HCT116 (cell line): ENCODE measurements around the gene JAG1. TPM values are rescaled to one million over a fixed set of nuclear protein-coding genes. Genes with fewer than 3 reads are reported as not detected.

Experiments
- ATAC-seq: fragments of 200-7000 bp; cut with Tn5 transposase; 2 replicates; pipeline ENCODE4 v1.9.1; 2020; ENCODE audit warnings: mild to moderate bottlenecking, moderate library complexity
- BruUV-seq: library from RNA; stranded (reverse); fragments of 400-500 nt; replicated peaks from 2 replicates; lab custom pipeline; 2021; lab: Mats Ljungman, UMichigan
- CTCF ChIA-PET: fragments of 300-600 bp; sonication (Branson Sonifier 250); formaldehyde crosslinking; loops from one replicate; lab custom pipeline; 2021; ENCODE audit warnings: antibody characterized with exemption; lab: Charles Lee
- POLR2A ChIA-PET: fragments of 300-600, 350-600 bp; sonication (Branson Sonifier 250); formaldehyde crosslinking; loops from one replicate; lab custom pipeline; 2021; ENCODE audit warnings: antibody characterized with exemption; lab: Charles Lee
- RAD21 ChIA-PET, 2 experiments: fragments of 300-600 bp; sonication (Branson Sonifier 250); formaldehyde crosslinking; loops; one replicate each; lab custom pipeline; 2023; ENCODE audit warnings: low total read pairs in 2 of 2; ENCODE audit not compliant: uncharacterized antibody in 2 of 2, unreplicated experiment in 2 of 2, low non-redundant PET in 1 of 2; lab: Charles Lee
- DNase-seq: peaks from one replicate; pipeline ENCODE4 v3.0.0-alpha.2; 2010; ENCODE audit warnings: low read depth, low spot score
- H2AFZ ChIP-seq: fragments of 200-600 bp; shearing (Covaris generic), sonication (generic); 2 replicates; pipeline ENCODE4 v1.6.1; 2017; ENCODE audit warnings: low read depth, mixed run types, mixed read lengths, antibody characterized with exemption, low read length; ENCODE audit not compliant: poor library complexity, severe bottlenecking
- H3K27ac ChIP-seq: 2 replicates; pipeline ENCODE4 v1.5.1; 2012; ENCODE audit warnings: low read depth, low read length
- H3K27me3 ChIP-seq: fragments of 200-600 bp; sonication (generic); 2 replicates; pipeline ENCODE4 v1.6.1; 2016; ENCODE audit warnings: mixed run types, low read length, mixed read lengths; ENCODE audit not compliant: insufficient read depth
- H3K36me3 ChIP-seq, 2 experiments: fragments of 200-500 bp in 1 of 2; fragments of 200-600 bp in 1 of 2; sonication (Bioruptor generic) in 1 of 2; sonication (generic) in 1 of 2; 2 replicates each; pipeline versions ENCODE4 v1.5.1 to v1.6.1; 2014 to 2016; ENCODE audit warnings: low read length in 2 of 2, inconsistent platforms in 1 of 2, mixed read lengths in 1 of 2, mixed run types in 1 of 2; ENCODE audit not compliant: insufficient read depth in 2 of 2, control insufficient read depth in 1 of 2
- H3K4me1 ChIP-seq, 2 experiments: fragments of 200-600 bp in 1 of 2; sonication (generic) in 1 of 2; 2 replicates each; pipeline versions ENCODE4 v1.5.1 to v1.6.1; 2012 to 2017; ENCODE audit warnings: low read length in 2 of 2, inconsistent platforms in 1 of 2, mild to moderate bottlenecking in 1 of 2, mixed read lengths in 1 of 2, mixed run types in 1 of 2, moderate library complexity in 1 of 2; ENCODE audit not compliant: insufficient read depth in 2 of 2, control insufficient read depth in 1 of 2
- H3K4me2 ChIP-seq: fragments of 200-600 bp; sonication (generic); 2 replicates; pipeline ENCODE4 v1.6.1; 2017; ENCODE audit warnings: mixed run types, low read length, mixed read lengths
- H3K4me3 ChIP-seq, 2 experiments: fragments of 200-600 bp in 1 of 2; sonication (generic) in 1 of 2; replicated peaks in 1 of 2; 2 replicates each; pipeline ENCODE4 v1.5.1; 2011 to 2016; ENCODE audit warnings: low read length in 2 of 2, control low read depth in 1 of 2, low read depth in 1 of 2, mild to moderate bottlenecking in 1 of 2, mixed read lengths in 1 of 2, mixed run types in 1 of 2
- H3K79me2 ChIP-seq: fragments of 200-600 bp; sonication (generic); 2 replicates; pipeline ENCODE4 v1.6.1; 2017; ENCODE audit warnings: mild to moderate bottlenecking, mixed run types, low read length, moderate library complexity, mixed read lengths; ENCODE audit not compliant: insufficient read depth
- H3K9ac ChIP-seq: fragments of 200-600 bp; sonication (generic); 2 replicates; pipeline ENCODE4 v1.6.1; 2016; ENCODE audit warnings: low read length, mixed read lengths
- H3K9me2 ChIP-seq: fragments of 200-600 bp; sonication (generic), shearing (Covaris generic); 2 replicates; pipeline ENCODE4 v1.6.1; 2017; ENCODE audit warnings: mixed run types, mild to moderate bottlenecking, moderate library complexity; ENCODE audit not compliant: insufficient read depth
- H3K9me3 ChIP-seq, 2 experiments: fragments of 200-500 bp in 1 of 2; fragments of 200-600 bp in 1 of 2; sonication (Bioruptor generic) in 1 of 2; sonication (generic) in 1 of 2; 2 replicates each; pipeline ENCODE4 v1.6.1; 2014 to 2017; ENCODE audit warnings: low read length in 2 of 2, mixed read lengths in 2 of 2, inconsistent platforms in 1 of 2, low read depth in 1 of 2, mild to moderate bottlenecking in 1 of 2, mixed run types in 1 of 2, moderate library complexity in 1 of 2; ENCODE audit not compliant: control insufficient read depth in 1 of 2, insufficient read depth in 1 of 2
- H4K20me1 ChIP-seq: fragments of 200-600 bp; sonication (generic), shearing (Covaris generic); 2 replicates; pipeline ENCODE4 v1.6.1; 2017; ENCODE audit warnings: mixed run types, mild to moderate bottlenecking, moderate library complexity; ENCODE audit not compliant: insufficient read depth
- CBX3 ChIP-seq: IDR thresholded peaks from 2 replicates; pipeline ENCODE4 v1.6.1; 2012; ENCODE audit warnings: low read depth
- EGR1 ChIP-seq: IDR thresholded peaks from 2 replicates; pipeline ENCODE4 v1.6.1; 2012; ENCODE audit warnings: low read depth
- ELF1 ChIP-seq: IDR thresholded peaks from 2 replicates; pipeline ENCODE4 v1.6.1; 2012; ENCODE audit warnings: low read depth, borderline replicate concordance
- EZH2 ChIP-seq: fragments of 200-600 bp; sonication (generic); IDR thresholded peaks from 2 replicates; pipeline ENCODE4 v1.6.1; 2017; ENCODE audit warnings: antibody characterized with exemption, mixed run types
- EZH2phosphoT487 ChIP-seq: fragments of 200-600 bp; IDR thresholded peaks from 2 replicates; pipeline ENCODE4 v1.6.1; 2018; ENCODE audit warnings: antibody characterized with exemption, borderline replicate concordance
- FOSL1 ChIP-seq: IDR thresholded peaks from 2 replicates; pipeline ENCODE4 v1.6.1; 2012; ENCODE audit warnings: low read depth
- POLR2A ChIP-seq: IDR thresholded peaks from 2 replicates; pipeline ENCODE4 v1.7.0; 2011; ENCODE audit warnings: borderline replicate concordance; ENCODE audit not compliant: insufficient read depth, insufficient read length; ENCODE audit errors: extremely low read depth
- POLR2AphosphoS5 ChIP-seq: IDR thresholded peaks from 2 replicates; pipeline ENCODE4 v1.6.1; 2011; ENCODE audit warnings: mild to moderate bottlenecking, low read depth, low read length, moderate library complexity
- SIN3A ChIP-seq: IDR thresholded peaks from 2 replicates; pipeline ENCODE4 v1.6.1; 2012; ENCODE audit warnings: low read depth
- SP1 ChIP-seq: IDR thresholded peaks from 2 replicates; pipeline ENCODE4 v1.6.1; 2012; ENCODE audit warnings: low read depth
- SRF ChIP-seq: IDR thresholded peaks from 2 replicates; pipeline ENCODE4 v1.6.1; 2012; ENCODE audit warnings: low read depth
- YY1 ChIP-seq: IDR thresholded peaks from 2 replicates; pipeline ENCODE4 v1.6.1; 2011; ENCODE audit warnings: low read length, low read depth, moderate library complexity, mild to moderate bottlenecking; ENCODE audit not compliant: insufficient replicate concordance; ENCODE audit errors: extremely low read depth
- ZFX ChIP-seq: fragments of 450-650 bp; IDR thresholded peaks from 2 replicates; pipeline ENCODE4 v1.6.1; 2017
- intact Hi-C: fragments of 100-400 bp; cut with micrococcal nuclease; formaldehyde crosslinking; loops from 2 replicates; pipeline ENCODE4 v1.10.0; 2022
- total RNA-seq: library from RNA; stranded (reverse); gene quantifications from one replicate; pipeline ENCODE4 v1.2.1, GENCODE V29; 2021; ENCODE audit not compliant: unreplicated experiment
- TF ChIP-seq, protein P1 (sequence below): IDR thresholded peaks from 2 replicates; pipeline ENCODE4 v1.6.1; 2012
- TF ChIP-seq, protein P2 (sequence below), 3 experiments: fragments of 200-600 bp in 1 of 3; sonication (generic) in 1 of 3; IDR thresholded peaks in 2 of 3; conservative IDR thresholded peaks in 1 of 3; 2 replicates each; pipeline ENCODE4 v1.5.1; 2012 to 2017; ENCODE audit warnings: low read depth in 2 of 3, low read length in 2 of 3, antibody characterized with exemption in 1 of 3, borderline replicate concordance in 1 of 3, control low read depth in 1 of 3, mild to moderate bottlenecking in 1 of 3, mixed read lengths in 1 of 3, mixed run types in 1 of 3, moderate library complexity in 1 of 3; ENCODE audit not compliant: insufficient read depth in 1 of 3
- TF ChIP-seq, protein P3 (sequence below): IDR thresholded peaks from 2 replicates; pipeline ENCODE4 v1.6.1; 2011; ENCODE audit warnings: mild to moderate bottlenecking, low read length, moderate library complexity; ENCODE audit not compliant: insufficient replicate concordance; ENCODE audit errors: extremely low read depth
- TF ChIP-seq, protein P4 (sequence below): IDR thresholded peaks from 2 replicates; pipeline ENCODE4 v1.6.1; 2012; ENCODE audit warnings: low read depth
- TF ChIP-seq, protein P5 (sequence below): IDR thresholded peaks from 2 replicates; pipeline ENCODE4 v1.6.1; 2012

JAG1 gene
- total RNA-seq, 1 experiment from 2014 or later, result 31.9 TPM

DNA sequence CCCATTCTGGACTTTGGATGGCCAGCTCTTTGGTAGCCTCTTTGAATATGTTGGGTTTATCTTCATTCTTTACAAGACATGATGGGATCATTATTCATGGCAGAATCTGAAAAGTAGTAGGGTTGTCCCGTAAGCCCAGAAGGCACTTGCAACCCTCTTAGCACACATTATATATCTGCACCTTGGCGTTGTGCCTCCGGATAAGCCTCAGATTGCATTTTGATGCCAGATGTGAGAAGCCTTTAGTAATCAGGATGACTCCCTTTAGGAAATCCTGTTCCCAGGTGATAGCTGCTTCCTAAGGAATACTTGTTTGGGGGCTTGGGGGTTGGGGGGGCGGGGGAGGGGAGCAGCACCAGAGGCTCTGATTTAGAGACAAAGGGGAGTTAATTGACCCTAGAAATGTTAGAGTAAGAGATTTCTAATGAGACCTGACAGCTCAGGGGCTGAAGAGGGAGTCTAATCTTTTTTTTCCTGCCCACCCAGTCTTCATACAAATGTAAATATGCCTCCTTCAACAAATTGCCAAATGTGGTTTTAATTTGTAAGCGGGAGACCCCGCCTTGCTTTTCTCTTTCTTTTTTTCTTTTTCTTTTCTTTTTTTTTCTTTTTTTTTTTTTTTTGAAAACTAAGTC is 55.1 kb downstream of the JAG1 start:
- RAD21 ChIA-PET, result no interaction called here
- TF ChIP-seq, protein P1, sequence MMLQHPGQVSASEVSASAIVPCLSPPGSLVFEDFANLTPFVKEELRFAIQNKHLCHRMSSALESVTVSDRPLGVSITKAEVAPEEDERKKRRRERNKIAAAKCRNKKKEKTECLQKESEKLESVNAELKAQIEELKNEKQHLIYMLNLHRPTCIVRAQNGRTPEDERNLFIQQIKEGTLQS, result no peak
- TF ChIP-seq FOSL1, result no peak
- TF ChIP-seq, protein P2, sequence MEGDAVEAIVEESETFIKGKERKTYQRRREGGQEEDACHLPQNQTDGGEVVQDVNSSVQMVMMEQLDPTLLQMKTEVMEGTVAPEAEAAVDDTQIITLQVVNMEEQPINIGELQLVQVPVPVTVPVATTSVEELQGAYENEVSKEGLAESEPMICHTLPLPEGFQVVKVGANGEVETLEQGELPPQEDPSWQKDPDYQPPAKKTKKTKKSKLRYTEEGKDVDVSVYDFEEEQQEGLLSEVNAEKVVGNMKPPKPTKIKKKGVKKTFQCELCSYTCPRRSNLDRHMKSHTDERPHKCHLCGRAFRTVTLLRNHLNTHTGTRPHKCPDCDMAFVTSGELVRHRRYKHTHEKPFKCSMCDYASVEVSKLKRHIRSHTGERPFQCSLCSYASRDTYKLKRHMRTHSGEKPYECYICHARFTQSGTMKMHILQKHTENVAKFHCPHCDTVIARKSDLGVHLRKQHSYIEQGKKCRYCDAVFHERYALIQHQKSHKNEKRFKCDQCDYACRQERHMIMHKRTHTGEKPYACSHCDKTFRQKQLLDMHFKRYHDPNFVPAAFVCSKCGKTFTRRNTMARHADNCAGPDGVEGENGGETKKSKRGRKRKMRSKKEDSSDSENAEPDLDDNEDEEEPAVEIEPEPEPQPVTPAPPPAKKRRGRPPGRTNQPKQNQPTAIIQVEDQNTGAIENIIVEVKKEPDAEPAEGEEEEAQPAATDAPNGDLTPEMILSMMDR (IDR thresholded peaks at IDR 0.05 in 2 of 3, conservative IDR thresholded peaks at IDR 0.05 in 1 of 3; ENCODE audit: borderline replicate concordance in 1 of 3, insufficient read depth in 1 of 3, low read depth in 2 of 3, low read length in 2 of 3), result no peak
- no peak for TF ChIP-seq EZH2phosphoT487
- TF ChIP-seq SIN3A, result no peak
- no peak for TF ChIP-seq EZH2
- TF ChIP-seq, protein P3, sequence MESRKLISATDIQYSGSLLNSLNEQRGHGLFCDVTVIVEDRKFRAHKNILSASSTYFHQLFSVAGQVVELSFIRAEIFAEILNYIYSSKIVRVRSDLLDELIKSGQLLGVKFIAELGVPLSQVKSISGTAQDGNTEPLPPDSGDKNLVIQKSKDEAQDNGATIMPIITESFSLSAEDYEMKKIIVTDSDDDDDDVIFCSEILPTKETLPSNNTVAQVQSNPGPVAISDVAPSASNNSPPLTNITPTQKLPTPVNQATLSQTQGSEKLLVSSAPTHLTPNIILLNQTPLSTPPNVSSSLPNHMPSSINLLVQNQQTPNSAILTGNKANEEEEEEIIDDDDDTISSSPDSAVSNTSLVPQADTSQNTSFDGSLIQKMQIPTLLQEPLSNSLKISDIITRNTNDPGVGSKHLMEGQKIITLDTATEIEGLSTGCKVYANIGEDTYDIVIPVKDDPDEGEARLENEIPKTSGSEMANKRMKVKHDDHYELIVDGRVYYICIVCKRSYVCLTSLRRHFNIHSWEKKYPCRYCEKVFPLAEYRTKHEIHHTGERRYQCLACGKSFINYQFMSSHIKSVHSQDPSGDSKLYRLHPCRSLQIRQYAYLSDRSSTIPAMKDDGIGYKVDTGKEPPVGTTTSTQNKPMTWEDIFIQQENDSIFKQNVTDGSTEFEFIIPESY, result no peak
- TF ChIP-seq, protein P4, sequence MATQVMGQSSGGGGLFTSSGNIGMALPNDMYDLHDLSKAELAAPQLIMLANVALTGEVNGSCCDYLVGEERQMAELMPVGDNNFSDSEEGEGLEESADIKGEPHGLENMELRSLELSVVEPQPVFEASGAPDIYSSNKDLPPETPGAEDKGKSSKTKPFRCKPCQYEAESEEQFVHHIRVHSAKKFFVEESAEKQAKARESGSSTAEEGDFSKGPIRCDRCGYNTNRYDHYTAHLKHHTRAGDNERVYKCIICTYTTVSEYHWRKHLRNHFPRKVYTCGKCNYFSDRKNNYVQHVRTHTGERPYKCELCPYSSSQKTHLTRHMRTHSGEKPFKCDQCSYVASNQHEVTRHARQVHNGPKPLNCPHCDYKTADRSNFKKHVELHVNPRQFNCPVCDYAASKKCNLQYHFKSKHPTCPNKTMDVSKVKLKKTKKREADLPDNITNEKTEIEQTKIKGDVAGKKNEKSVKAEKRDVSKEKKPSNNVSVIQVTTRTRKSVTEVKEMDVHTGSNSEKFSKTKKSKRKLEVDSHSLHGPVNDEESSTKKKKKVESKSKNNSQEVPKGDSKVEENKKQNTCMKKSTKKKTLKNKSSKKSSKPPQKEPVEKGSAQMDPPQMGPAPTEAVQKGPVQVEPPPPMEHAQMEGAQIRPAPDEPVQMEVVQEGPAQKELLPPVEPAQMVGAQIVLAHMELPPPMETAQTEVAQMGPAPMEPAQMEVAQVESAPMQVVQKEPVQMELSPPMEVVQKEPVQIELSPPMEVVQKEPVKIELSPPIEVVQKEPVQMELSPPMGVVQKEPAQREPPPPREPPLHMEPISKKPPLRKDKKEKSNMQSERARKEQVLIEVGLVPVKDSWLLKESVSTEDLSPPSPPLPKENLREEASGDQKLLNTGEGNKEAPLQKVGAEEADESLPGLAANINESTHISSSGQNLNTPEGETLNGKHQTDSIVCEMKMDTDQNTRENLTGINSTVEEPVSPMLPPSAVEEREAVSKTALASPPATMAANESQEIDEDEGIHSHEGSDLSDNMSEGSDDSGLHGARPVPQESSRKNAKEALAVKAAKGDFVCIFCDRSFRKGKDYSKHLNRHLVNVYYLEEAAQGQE, result no peak
- TF ChIP-seq SP1, result no peak
- no peak for TF ChIP-seq SRF
- TF ChIP-seq, protein P5, sequence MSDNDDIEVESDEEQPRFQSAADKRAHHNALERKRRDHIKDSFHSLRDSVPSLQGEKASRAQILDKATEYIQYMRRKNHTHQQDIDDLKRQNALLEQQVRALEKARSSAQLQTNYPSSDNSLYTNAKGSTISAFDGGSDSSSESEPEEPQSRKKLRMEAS, result no peak
- TF ChIP-seq ZFX, result no peak
- no peak for TF ChIP-seq POLR2A
- TF ChIP-seq CBX3, result no peak
- no peak for TF ChIP-seq ELF1
- no peak for TF ChIP-seq EGR1
- no peak for TF ChIP-seq YY1
- no peak for TF ChIP-seq POLR2AphosphoS5
- TF ChIP-seq, all 23 proteins: peak for 0
- H3K27ac ChIP-seq, result no peak overlapping the region
- H3K9me3 ChIP-seq, result no peaks in the 10 kb centered on the region
- no peaks in the 10 kb centered on the region for H4K20me1 ChIP-seq
- no TSS peak for BruUV-seq
- POLR2A ChIA-PET, result no interaction called here
- no peaks in the 10 kb centered on the region for H3K36me3 ChIP-seq
- no peaks in the 10 kb centered on the region for H3K27me3 ChIP-seq
- no peaks in the 10 kb centered on the region for H3K9me2 ChIP-seq
- CTCF ChIA-PET, result no interaction called here
- H2AFZ ChIP-seq, result no peak overlapping the region
- no peak overlapping the region for H3K9ac ChIP-seq
- peaks cover 4 to 12% of the 10 kb centered on the region in 2 experiments for H3K4me1 ChIP-seq
- ATAC-seq (no peak), DNase-seq (no peak)
- no peak overlapping the region for H3K4me2 ChIP-seq
- intact Hi-C loops, result no loop called here
- no peaks in the 10 kb centered on the region for H3K79me2 ChIP-seq
- H3K4me3 ChIP-seq, result no peak overlapping the region
